H4 (cell line): ENCODE measurements around the gene ERC2. TPM values are rescaled to one million over a fixed set of nuclear protein-coding genes. Genes with fewer than 3 reads are reported as not detected.
A peak's percentile ranks its signal among the peaks of the same experiment; 100 is the strongest.

ENCODE experiments used
- DNase-seq: peaks from one replicate; pipeline ENCODE4 v3.0.0-alpha.2; 2015; ENCODE audit warnings: low spot score
- total RNA-seq: library from RNA; depleted of rRNA; stranded (reverse); fragments of >200 nt; shearing (Covaris generic); gene quantifications from 2 replicates; pipeline ENCODE4 v1.2.3, GENCODE V29; 2014

Gene ERC2
- total RNA-seq, 1 experiment from 2014 or later, result 1.6 TPM

- DNase-seq, result no peak
Observed at GRCh38 chr3:55526332-55527030, 941.8 kb downstream of the ERC2 start.

- DNase-seq, result no peak
Observed at GRCh38 chr3:55525436-55525835, 942.8 kb downstream of the ERC2 start.

- no peak for DNase-seq
Observed at GRCh38 chr3:55524565-55525244, 943.6 kb downstream of the ERC2 start.

GRCh38 chr3:55523471-55523870, 944.8 kb downstream of the ERC2 start:
- no peak for DNase-seq

- peak; percentile 83 for DNase-seq
Observed at GRCh38 chr3:55521738-55522421, 946.4 kb downstream of the ERC2 start.

GRCh38 chr3:55521064-55521737, 947.1 kb downstream of the ERC2 start:
- peak; percentile 49 for DNase-seq

DNA sequence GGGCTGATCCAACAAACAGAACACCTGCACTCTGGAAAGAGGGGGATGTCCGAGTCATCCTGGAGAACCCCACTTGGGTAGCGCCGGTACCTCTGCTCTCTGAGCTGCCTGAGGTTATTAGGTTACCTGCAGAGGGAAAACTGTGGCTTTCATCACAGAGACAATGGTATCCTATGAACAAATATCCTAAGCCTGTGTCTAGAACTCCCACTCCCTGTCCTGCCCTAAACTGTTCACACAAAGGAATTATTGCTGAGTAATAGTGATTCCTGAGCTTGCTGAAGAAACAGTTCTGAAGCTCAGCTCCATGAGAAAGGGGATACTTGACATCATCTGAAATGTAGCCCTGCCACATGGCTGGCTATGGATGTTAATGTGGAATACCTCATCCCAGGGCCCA, 949.2 kb downstream of the ERC2 start:
- DNase-seq, result peak; percentile 59

DNA sequence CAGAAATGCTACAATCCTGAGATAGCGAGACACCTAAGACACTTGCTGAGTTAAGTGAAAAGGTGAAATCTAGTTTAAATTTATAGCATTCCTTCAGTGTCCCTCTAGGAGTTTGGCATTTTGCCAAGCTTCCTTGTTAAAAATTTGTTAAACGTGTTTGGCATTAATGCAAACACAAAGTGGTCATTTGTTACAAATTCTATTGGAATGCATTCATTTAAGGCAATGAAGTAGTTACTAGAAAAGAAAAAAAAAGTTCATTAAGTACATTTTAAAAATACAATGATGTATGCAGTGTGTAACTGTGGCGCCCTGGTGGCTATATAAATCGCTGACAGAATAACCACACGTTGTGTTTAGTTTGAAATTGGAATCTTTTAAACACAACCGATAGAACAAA, 949.8 kb downstream of the ERC2 start:
- no peak for DNase-seq

DNA sequence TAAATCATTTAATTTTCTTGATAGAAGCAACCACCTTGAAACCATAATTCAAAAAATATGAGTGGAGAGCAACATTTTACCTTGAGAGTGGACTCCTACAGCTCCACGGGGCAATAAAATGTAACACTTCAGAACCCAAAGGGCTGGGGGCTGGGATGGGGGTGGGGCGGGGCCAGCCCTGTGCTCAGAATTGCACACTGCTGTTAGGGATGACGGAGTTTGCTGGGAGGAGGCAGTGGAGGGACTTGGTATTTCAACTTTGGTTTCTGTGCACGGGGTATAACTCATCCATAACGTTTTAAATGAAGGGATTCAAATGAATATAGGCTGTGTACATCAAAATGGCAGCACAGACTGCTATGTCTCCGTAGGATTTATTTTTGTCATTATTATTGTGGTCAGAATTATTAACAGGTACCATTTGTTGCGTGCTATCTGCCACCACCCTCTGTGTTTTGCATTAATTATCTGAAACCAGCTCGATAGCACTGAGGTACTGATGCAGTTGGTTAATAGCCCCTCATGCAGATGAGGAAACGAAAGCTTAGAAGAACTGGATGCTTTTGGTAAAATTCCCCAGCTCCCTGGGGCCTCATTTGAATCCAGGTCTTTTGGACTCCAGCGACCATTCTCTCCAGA, 951.8 kb downstream of the ERC2 start:
- DNase-seq, result no peak

- DNase-seq, result no peak
Observed at GRCh38 chr3:55515550-55516246, 952.6 kb downstream of the ERC2 start.

DNA sequence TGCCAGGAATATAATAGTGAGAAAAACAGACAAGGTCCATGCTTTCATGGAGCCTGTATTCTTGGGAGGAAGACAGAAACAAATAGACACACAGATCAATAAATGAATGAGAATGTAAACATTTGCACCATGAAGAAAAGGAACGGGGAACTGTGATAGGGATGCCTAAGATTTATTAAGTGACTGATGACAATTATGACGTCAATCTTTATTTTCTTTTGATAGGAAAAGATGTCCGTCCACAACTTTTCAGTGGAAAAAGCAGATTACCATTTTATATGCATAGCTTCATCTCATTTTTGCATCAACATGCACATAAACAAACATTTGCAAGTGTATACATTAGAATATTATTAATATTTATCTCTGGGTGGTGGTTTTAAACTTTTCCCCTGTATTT, 953.3 kb downstream of the ERC2 start:
- no peak for DNase-seq

DNA sequence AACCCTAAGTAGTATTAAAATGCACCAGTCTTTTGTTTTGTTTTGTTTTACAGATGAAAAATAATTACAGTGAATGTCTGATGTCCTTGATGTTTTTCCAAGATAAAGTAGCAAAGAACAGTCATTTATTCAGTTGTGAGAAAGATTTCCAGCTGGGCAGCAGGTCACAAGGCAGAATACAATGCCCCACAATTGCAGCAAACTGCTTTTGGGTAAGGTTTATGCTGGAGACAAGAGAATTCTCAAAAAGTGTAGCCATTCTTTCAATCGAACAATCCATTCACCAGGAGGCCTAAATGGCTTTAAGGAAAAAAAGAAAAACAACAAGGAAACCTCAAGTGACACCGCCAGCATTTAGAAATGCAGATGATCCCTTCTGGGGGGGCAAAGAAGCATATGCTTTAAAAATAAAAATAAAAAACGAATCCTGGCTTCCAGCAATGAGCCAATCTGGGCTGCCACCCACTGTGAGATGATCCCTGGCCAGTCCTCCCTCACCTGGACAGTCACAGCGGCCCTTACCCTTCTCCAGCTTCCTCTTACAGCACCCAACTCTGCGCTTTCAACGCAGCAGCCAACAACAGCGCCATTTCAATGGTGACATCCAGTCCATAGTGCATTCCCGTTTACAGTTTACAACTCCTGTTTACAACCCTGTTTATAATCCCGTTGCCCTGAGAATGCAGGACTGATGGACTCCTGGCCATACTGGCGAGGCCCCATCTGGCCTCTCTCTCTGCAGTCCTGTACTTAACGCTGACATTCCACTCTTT, 955.5 kb downstream of the ERC2 start:
- DNase-seq, result no peak

- DNase-seq, result no peak
Observed at GRCh38 chr3:55511895-55512570, 956.2 kb downstream of the ERC2 start.

GRCh38 chr3:55508335-55508734, 959.9 kb downstream of the ERC2 start:
- no peak for DNase-seq

DNA sequence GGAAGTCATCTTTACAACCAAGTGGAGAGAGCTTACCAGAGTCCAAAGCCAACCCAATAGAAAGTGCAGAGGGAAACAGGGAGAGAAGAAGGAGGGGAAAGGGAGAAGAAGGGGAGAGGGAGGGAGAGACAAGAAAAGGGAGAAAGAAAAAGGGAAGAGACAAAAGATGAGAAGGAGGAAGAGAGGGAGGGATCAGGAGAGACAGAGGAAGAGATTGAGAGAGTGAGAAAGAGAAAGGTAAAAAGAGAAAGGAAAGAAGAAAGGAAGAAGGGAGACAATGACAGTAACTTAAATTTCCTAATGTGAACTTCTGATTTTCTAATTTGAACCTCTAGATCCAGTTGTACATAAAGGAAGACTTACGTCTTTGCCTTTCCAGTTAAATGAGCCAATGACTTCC, 960.5 kb downstream of the ERC2 start:
- DNase-seq, result no peak

- DNase-seq, result no peak
Observed at GRCh38 chr3:55505776-55506175, 962.5 kb downstream of the ERC2 start.

DNA sequence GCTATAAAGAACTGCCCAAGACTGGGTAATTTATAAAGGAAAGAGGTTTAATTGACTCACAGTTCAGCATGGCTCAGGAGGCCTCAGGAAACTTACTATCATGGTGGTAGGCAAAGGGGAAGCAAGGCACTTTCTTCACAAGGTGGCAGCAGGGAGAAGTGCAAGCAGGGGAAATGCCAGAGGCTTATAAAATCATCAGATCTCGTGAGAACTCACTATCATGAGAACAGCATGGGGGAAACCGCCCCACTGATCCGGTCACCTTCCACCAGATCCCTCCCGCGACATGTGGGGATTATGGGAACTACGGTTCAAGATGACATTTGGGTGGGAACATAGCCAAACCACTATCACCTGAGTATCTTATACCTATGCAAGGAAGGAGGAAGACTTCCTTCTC, 963.2 kb downstream of the ERC2 start:
- DNase-seq, result peak; percentile 63

DNA sequence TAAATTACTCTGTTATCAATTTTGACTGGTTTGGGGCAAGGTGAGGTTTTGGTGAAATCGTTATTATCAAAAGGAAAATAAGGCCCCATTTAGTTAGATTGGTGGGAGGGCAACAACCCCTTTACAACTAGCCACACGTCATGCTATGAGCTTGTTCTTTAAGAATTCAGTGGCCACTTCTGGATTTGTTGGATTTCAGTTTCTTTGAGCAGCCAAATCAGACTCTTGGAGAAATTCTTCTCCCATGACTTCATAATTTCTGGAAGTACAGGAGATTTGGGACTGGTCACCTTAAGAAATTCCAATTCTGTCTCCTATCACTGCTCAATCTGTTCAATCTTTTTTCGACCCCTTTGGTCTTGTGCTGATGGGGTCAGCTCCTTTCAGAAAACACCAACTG, 966.4 kb downstream of the ERC2 start:
- no peak for DNase-seq

- DNase-seq, result no peak
Observed at GRCh38 chr3:55500555-55501330, 967.5 kb downstream of the ERC2 start.
